HepG2 (cell line): ENCODE data around the gene MRPL3. TPM values are rescaled to one million over a fixed set of nuclear protein-coding genes. Genes with fewer than 3 reads are reported as not detected.

Source experiments
- AKAP8 ChIP-seq: sonication (generic); formaldehyde crosslinking; IDR thresholded peaks from 2 replicates; pipeline ENCODE4 v1.5.1; 2020; ENCODE audit warnings: mild to moderate bottlenecking, missing genetic modification reagents
- CENPX ChIP-seq: sonication (generic); formaldehyde crosslinking; IDR thresholded peaks from 2 replicates; pipeline ENCODE4 v1.9.0; 2021; ENCODE audit warnings: mild to moderate bottlenecking, missing genetic modification reagents, moderate library complexity
- DNMT3B ChIP-seq: conservative IDR thresholded peaks from 2 replicates; pipeline ENCODE4 v1.6.1; 2016; ENCODE audit warnings: missing biosample characterization, control low read depth
- HES4 ChIP-seq: sonication (generic); formaldehyde crosslinking; IDR thresholded peaks from 2 replicates; pipeline ENCODE4 v1.9.0; 2021; ENCODE audit warnings: mild to moderate bottlenecking, missing genetic modification reagents, borderline replicate concordance
- HMGXB4 ChIP-seq, 2 experiments: sonication (generic) in 1 of 2; formaldehyde crosslinking in 1 of 2; IDR thresholded peaks; 2 replicates each; pipeline versions ENCODE4 v1.4.0 to v1.6.1; 2018 to 2020; ENCODE audit warnings: missing genetic modification reagents in 2 of 2, borderline replicate concordance in 1 of 2, low read depth in 1 of 2, mild to moderate bottlenecking in 1 of 2, missing biosample characterization in 1 of 2
- TAF15 ChIP-seq: fragments of 200-400 bp; formaldehyde crosslinking; IDR thresholded peaks from one replicate; pipeline ENCODE4 v1.6.1; 2018; ENCODE audit warnings: mild to moderate bottlenecking, low read depth, low read length; ENCODE audit not compliant: poor library complexity, severe bottlenecking
- ZFP37 ChIP-seq: sonication (generic); formaldehyde crosslinking; IDR thresholded peaks from 2 replicates; pipeline ENCODE4 v1.4.0; 2020; ENCODE audit warnings: missing genetic modification reagents, borderline replicate concordance
- ZGPAT ChIP-seq: IDR thresholded peaks from 2 replicates; pipeline ENCODE4 v1.6.1; 2016; ENCODE audit warnings: mild to moderate bottlenecking
- ZNF143 ChIP-seq: sonication (generic); formaldehyde crosslinking; IDR thresholded peaks from 2 replicates; pipeline ENCODE4 v1.4.0; 2020; ENCODE audit warnings: missing genetic modification reagents
- ZNF670 ChIP-seq: sonication (generic); formaldehyde crosslinking; IDR thresholded peaks from 2 replicates; pipeline ENCODE4 v1.8.0; 2022; ENCODE audit warnings: mild to moderate bottlenecking, missing genetic modification reagents, borderline replicate concordance
- ZNF709 ChIP-seq: sonication (generic); formaldehyde crosslinking; IDR thresholded peaks from 2 replicates; pipeline ENCODE4 v1.5.0; 2020; ENCODE audit warnings: mild to moderate bottlenecking, missing genetic modification reagents
- ZNF773 ChIP-seq: sonication (generic); formaldehyde crosslinking; IDR thresholded peaks from 2 replicates; pipeline ENCODE4 v1.4.0; 2020; ENCODE audit warnings: missing genetic modification reagents, borderline replicate concordance
- ZNF784 ChIP-seq: sonication (generic); formaldehyde crosslinking; IDR thresholded peaks from 2 replicates; pipeline ENCODE4 v1.5.1; 2020; ENCODE audit warnings: missing genetic modification reagents, mild to moderate bottlenecking, borderline replicate concordance
- polyA plus RNA-seq, 8 experiments: library from polyadenylated mRNA; depleted of rRNA in 3 of 8; stranded (reverse) in 7 of 8; unstranded in 1 of 8; fragments of >200 nt; fragmentation: Illumina TruSeq in 4 of 8; extraction: Trizol in 4 of 8; gene quantifications; 2 replicates each; pipeline versions ENCODE4 v1.2.1 to v1.2.3, GENCODE V29; 2011 to 2016; ENCODE audit warnings: low read depth in 4 of 8, missing spikeins in 1 of 8, mixed read lengths in 1 of 8; ENCODE audit not compliant: insufficient read depth in 1 of 8
- total RNA-seq, 5 experiments: library from RNA; depleted of rRNA; stranded (reverse); fragments of >200 nt; fragmentation: Illumina TruSeq; extraction: Trizol; gene quantifications; 2 replicates each; pipeline ENCODE4 v1.2.3, GENCODE V29; 2016; ENCODE audit warnings: low read depth in 1 of 5

The MRPL3 gene
- total and polyA plus RNA-seq, 2 of the 13 experiments (the other 11 are each of a cell fraction or from before 2014, with no cell fraction given): 114 to 172 TPM

- no peak for TF ChIP-seq AKAP8 (CRISPR knock-in tag)
- TF ChIP-seq ZNF143 (CRISPR knock-in tag): peak; percentile 50; the same call in 1 of the 2 replicates
- no peak for TF ChIP-seq ZNF773
- TF ChIP-seq HMGXB4 (CRISPR knock-in tag; IDR thresholded peaks at IDR 0.05; ENCODE audit: borderline replicate concordance in 1 of 2, low read depth in 1 of 2): no peak; a peak in 1 of 4 replicates
- no peak for TF ChIP-seq HES4 (CRISPR knock-in tag)
- TF ChIP-seq DNMT3B (CRISPR knock-in tag): no peak
- no peak for TF ChIP-seq ZNF784 (CRISPR knock-in tag)
- TF ChIP-seq ZNF670 (CRISPR knock-in tag): no peak
- TF ChIP-seq CENPX (CRISPR knock-in tag): no peak
- no peak for TF ChIP-seq ZGPAT
- TF ChIP-seq TAF15: no peak
- TF ChIP-seq ZNF709 (CRISPR knock-in tag): peak; percentile 49; the same call in 1 of the 2 replicates
- TF ChIP-seq ZFP37 (CRISPR knock-in tag): no peak
These were observed 24.1 kb upstream of the MRPL3 start (continued) for GRCh38 chr3:131526801-131527347.
